Measurements from ENCODE around the gene APOBR. TPM values are rescaled to one million over a fixed set of nuclear protein-coding genes. Genes with fewer than 3 reads are reported as not detected.
"Not testable (repeated sequence)": the region's sequence is repeated elsewhere in the genome, so short reads cannot be mapped to it uniquely, and the experiment has no call there.

Gene APOBR
- total and polyA plus RNA-seq, 4 donors, result 0.28 to 1.5 (median 1.3) TPM

DNA sequence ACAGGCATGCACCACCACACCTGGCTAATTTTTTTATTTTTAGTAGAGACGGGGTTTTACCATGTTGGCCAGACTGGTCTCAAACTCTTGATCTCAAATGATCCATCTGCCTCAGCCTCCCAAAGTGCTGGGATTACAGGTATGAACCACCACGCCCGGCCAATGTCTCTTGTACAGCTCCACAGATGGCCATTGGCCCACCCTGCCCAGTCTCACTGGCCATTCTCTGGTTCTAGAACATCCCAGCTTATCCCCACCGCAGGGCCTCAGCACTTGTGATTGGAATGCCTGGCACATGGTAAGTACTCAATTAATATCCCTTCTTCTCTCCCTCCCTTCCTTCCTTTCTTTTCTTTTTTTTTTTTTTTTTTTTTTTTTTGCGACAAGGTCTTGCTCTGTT lies 11.1 kb upstream of the APOBR start:
- H3K27me3 ChIP-seq (ENCODE audit: control insufficient read depth in 4 of 4, insufficient read depth in 4 of 4, low read length in 3 of 4); H3K4me1 ChIP-seq (ENCODE audit: control insufficient read depth in 4 of 4, insufficient read depth in 4 of 4, low read length in 3 of 4); H3K4me3 ChIP-seq (ENCODE audit: low read depth in 1 of 3, low read length in 3 of 3); H3K27ac ChIP-seq (ENCODE audit: low read depth in 1 of 2, low read length in 2 of 2); H3K9ac ChIP-seq (ENCODE audit: low read depth in 1 of 2, low read length in 2 of 2); H3K9me3 ChIP-seq (ENCODE audit: control insufficient read depth in 4 of 4, low read length in 3 of 4); DNase-seq (ENCODE audit: low spot score): not testable (repeated sequence)
- WGBS, result 94% methylated on average over 5 of the region's 5 CpGs
- H3K36me3 ChIP-seq (ENCODE audit: control insufficient read depth in 4 of 4, insufficient read depth in 3 of 4, low read depth in 1 of 4, low read length in 3 of 4), result peaks cover 6 to 43% (median 13%) of the 10 kb centered on the region in 4 donors

DNA sequence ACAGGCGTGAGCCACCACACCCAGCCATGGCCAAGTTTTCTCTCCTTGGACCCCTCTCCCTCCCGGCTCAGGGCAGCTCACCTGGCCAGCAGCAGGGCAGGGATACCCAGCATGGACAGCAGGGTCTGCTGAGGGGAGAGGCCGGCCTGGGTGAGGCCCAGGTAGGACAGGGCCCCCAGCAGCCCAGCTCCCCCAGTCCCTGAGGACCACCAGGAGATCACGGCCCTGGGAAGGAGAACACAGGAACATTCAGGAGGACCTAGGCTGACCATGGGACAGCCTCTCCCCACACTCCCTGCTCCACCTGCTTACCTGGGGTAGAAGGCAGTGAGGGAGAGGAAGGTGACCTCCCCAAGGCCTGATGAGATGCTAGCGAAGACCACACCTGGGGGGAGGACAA lies 8.2 kb upstream of the APOBR start:
- DNase-seq (ENCODE audit: low spot score), result no peak
- Histone ChIP-seq H3K36me3 (ENCODE audit: control insufficient read depth in 4 of 4, insufficient read depth in 3 of 4, low read depth in 1 of 4, low read length in 3 of 4) (peaks cover 9 to 33% (median 12%) of the 10 kb centered on the region in 4 donors), H3K27me3 (ENCODE audit: control insufficient read depth in 4 of 4, insufficient read depth in 4 of 4, low read length in 3 of 4) (no peaks in the 10 kb centered on the region), H3K4me1 (ENCODE audit: control insufficient read depth in 4 of 4, insufficient read depth in 4 of 4, low read length in 3 of 4) (peaks cover 0 to 7% (median 3%) of the 10 kb centered on the region in 4 donors), H3K27ac (ENCODE audit: low read depth in 1 of 2, low read length in 2 of 2) (no peak overlapping the region), H3K9ac (ENCODE audit: low read depth in 1 of 2, low read length in 2 of 2) (no peak overlapping the region), H3K4me3 (ENCODE audit: low read depth in 1 of 3, low read length in 3 of 3) (no peak overlapping the region), H3K9me3 (ENCODE audit: control insufficient read depth in 4 of 4, low read length in 3 of 4) (no peaks in the 10 kb centered on the region)
- WGBS, result 95% methylated on average over 5 of the region's 5 CpGs
- TF ChIP-seq EGR1 (IDR thresholded peaks at IDR 0.05; ENCODE audit: low read depth in 2 of 2), result no peak
- TF ChIP-seq, protein P1, sequence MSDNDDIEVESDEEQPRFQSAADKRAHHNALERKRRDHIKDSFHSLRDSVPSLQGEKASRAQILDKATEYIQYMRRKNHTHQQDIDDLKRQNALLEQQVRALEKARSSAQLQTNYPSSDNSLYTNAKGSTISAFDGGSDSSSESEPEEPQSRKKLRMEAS (IDR thresholded peaks at IDR 0.05), result no peak
- TF ChIP-seq, protein P2, sequence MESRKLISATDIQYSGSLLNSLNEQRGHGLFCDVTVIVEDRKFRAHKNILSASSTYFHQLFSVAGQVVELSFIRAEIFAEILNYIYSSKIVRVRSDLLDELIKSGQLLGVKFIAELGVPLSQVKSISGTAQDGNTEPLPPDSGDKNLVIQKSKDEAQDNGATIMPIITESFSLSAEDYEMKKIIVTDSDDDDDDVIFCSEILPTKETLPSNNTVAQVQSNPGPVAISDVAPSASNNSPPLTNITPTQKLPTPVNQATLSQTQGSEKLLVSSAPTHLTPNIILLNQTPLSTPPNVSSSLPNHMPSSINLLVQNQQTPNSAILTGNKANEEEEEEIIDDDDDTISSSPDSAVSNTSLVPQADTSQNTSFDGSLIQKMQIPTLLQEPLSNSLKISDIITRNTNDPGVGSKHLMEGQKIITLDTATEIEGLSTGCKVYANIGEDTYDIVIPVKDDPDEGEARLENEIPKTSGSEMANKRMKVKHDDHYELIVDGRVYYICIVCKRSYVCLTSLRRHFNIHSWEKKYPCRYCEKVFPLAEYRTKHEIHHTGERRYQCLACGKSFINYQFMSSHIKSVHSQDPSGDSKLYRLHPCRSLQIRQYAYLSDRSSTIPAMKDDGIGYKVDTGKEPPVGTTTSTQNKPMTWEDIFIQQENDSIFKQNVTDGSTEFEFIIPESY (IDR thresholded peaks at IDR 0.05), result no peak
- TF ChIP-seq NR2F2 (IDR thresholded peaks at IDR 0.05), result no peak
- no peak for TF ChIP-seq RXRA (IDR thresholded peaks at IDR 0.05)
- TF ChIP-seq HNF4A (conservative IDR thresholded peaks at IDR 0.05), result no peak
- no peak for TF ChIP-seq YY1 (IDR thresholded peaks at IDR 0.05)
- TF ChIP-seq, protein P3, sequence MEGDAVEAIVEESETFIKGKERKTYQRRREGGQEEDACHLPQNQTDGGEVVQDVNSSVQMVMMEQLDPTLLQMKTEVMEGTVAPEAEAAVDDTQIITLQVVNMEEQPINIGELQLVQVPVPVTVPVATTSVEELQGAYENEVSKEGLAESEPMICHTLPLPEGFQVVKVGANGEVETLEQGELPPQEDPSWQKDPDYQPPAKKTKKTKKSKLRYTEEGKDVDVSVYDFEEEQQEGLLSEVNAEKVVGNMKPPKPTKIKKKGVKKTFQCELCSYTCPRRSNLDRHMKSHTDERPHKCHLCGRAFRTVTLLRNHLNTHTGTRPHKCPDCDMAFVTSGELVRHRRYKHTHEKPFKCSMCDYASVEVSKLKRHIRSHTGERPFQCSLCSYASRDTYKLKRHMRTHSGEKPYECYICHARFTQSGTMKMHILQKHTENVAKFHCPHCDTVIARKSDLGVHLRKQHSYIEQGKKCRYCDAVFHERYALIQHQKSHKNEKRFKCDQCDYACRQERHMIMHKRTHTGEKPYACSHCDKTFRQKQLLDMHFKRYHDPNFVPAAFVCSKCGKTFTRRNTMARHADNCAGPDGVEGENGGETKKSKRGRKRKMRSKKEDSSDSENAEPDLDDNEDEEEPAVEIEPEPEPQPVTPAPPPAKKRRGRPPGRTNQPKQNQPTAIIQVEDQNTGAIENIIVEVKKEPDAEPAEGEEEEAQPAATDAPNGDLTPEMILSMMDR (IDR thresholded peaks at IDR 0.05; ENCODE audit: low read depth, low read length, missing input control), result no peak
- no peak for TF ChIP-seq RAD21 (IDR thresholded peaks at IDR 0.05)

DNA sequence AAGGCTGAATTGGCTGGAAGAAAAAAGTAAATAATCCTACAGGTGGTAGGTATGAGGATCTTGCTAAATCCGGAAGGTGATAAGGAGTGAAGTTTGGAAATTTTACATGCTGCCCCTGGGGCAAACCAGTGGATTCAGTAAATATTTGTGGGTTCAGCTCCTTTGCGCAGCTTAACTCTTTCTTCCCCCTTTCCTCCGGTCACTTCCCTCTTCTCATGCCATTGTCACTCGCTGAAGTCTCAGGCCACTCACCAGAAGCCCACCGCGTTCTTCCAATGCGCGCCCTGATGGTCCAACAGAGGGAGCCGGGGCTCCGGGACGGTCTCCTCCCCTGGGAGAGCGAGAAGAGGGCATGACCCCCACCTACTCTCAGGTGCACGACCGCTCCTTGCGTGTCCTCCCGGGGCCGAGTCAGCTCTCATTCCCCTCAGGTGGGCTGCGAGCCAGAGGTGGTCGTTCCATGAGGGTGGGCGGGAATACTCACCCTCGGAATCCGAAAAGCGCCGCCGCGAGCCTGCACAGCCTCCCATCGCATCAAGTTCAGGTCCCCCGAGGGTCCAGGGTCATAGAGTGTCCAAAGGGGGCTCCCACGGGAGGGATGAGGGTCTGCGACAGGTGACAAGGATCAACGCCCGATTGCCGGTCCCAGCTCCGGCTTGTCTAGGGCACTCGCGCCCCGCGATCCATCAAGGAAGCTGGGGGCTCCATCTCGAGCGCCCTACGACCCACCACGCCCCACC lies 3.0 kb upstream of the APOBR start:
- H3K4me1 ChIP-seq (ENCODE audit: control insufficient read depth in 4 of 4, insufficient read depth in 4 of 4, low read length in 3 of 4), result peaks cover 0 to 17% (median 7%) of the 10 kb centered on the region in 4 donors
- H3K4me3 ChIP-seq (ENCODE audit: low read depth in 1 of 3, low read length in 3 of 3), result peak overlapping the region; percentile 62 to 96 (median 95)
- peak; percentile 51 for DNase-seq (ENCODE audit: low spot score)
- WGBS, result under 1% methylated on average over 42 of the region's 42 CpGs
- peak overlapping the region; percentile 85 to 93 for H3K9ac ChIP-seq (ENCODE audit: low read depth in 1 of 2, low read length in 2 of 2)
- no peak for TF ChIP-seq SP1 (IDR thresholded peaks at IDR 0.05)
- TF ChIP-seq, protein P3 (IDR thresholded peaks at IDR 0.05; ENCODE audit: low read depth, low read length, missing input control), result peak; percentile 3
- TF ChIP-seq RXRA (IDR thresholded peaks at IDR 0.05), result peak in 1 of 2 donors; percentile 17
- peak in 1 of 2 donors; percentile 36 for TF ChIP-seq HNF4A (conservative IDR thresholded peaks at IDR 0.05)
- TF ChIP-seq RAD21 (IDR thresholded peaks at IDR 0.05), result peak; percentile 27 to 50
- H3K36me3 ChIP-seq (ENCODE audit: control insufficient read depth in 4 of 4, insufficient read depth in 3 of 4, low read depth in 1 of 4, low read length in 3 of 4), result peaks cover 3 to 13% (median 8%) of the 10 kb centered on the region in 4 donors
- peak overlapping the region; percentile 80 to 98 for H3K27ac ChIP-seq (ENCODE audit: low read depth in 1 of 2, low read length in 2 of 2)
- H3K9me3 ChIP-seq (ENCODE audit: control insufficient read depth in 4 of 4, low read length in 3 of 4), result no peaks in the 10 kb centered on the region
- H3K27me3 ChIP-seq (ENCODE audit: control insufficient read depth in 4 of 4, insufficient read depth in 4 of 4, low read length in 3 of 4), result no peaks in the 10 kb centered on the region
